A673 (cell line): Measurements from ENCODE around the gene SELENOV. TPM values are rescaled to one million over a fixed set of nuclear protein-coding genes. Genes with fewer than 3 reads are reported as not detected.

ENCODE experiments used
- BruUV-seq: library from RNA; stranded (reverse); fragments of 400-500 nt; replicated peaks from 2 replicates; lab custom pipeline; 2021; lab: Mats Ljungman, UMichigan
- CTCF ChIA-PET: fragments of 300-600 bp; sonication (Branson Sonifier 250); formaldehyde crosslinking; loops from one replicate; lab custom pipeline; 2022; ENCODE audit warnings: antibody characterized with exemption; lab: Charles Lee
- POLR2A ChIA-PET: fragments of 300-600 bp; sonication (Branson Sonifier 250); formaldehyde crosslinking; loops from one replicate; lab custom pipeline; 2022; ENCODE audit warnings: antibody characterized with exemption; ENCODE audit not compliant: low non-redundant PET; lab: Charles Lee
- DNase-seq: peaks from one replicate; pipeline ENCODE4 v3.0.0-alpha.2; 2015; ENCODE audit warnings: low spot score
- H3K27ac ChIP-seq: fragments of 200-600 bp; sonication (generic); 2 replicates; pipeline ENCODE4 v1.5.1; 2016; ENCODE audit warnings: mixed run types, low read depth, mild to moderate bottlenecking, mixed read lengths, antibody characterized with exemption, low read length; ENCODE audit not compliant: poor library complexity, severe bottlenecking
- H3K27me3 ChIP-seq: fragments of 200-600 bp; sonication (generic); replicated peaks from 2 replicates; pipeline ENCODE4 v1.6.1; 2017; ENCODE audit warnings: mixed run types, low read depth, mild to moderate bottlenecking, mixed read lengths, antibody characterized with exemption, low read length; ENCODE audit not compliant: insufficient read depth, poor library complexity
- H3K36me3 ChIP-seq: fragments of 200-600 bp; sonication (generic); 2 replicates; pipeline ENCODE4 v1.6.1; 2016; ENCODE audit warnings: mixed run types, mild to moderate bottlenecking, mixed read lengths, antibody characterized with exemption, low read length; ENCODE audit not compliant: insufficient read depth, poor library complexity, severe bottlenecking
- H3K4me1 ChIP-seq: fragments of 200-600 bp; sonication (generic); 2 replicates; pipeline ENCODE4 v1.6.1; 2017; ENCODE audit warnings: mixed run types, mild to moderate bottlenecking, mixed read lengths, antibody characterized with exemption, low read length; ENCODE audit not compliant: insufficient read depth, poor library complexity, severe bottlenecking
- H3K4me3 ChIP-seq: fragments of 200-600 bp; sonication (generic); 2 replicates; pipeline ENCODE4 v1.5.1; 2016; ENCODE audit warnings: low read depth, mixed run types, mild to moderate bottlenecking, mixed read lengths, low read length; ENCODE audit not compliant: poor library complexity, severe bottlenecking
- H3K9me3 ChIP-seq: fragments of 200-600 bp; sonication (generic); 2 replicates; pipeline ENCODE4 v1.6.1; 2016; ENCODE audit warnings: mixed run types, low read depth, mild to moderate bottlenecking, mixed read lengths, antibody characterized with exemption, low read length; ENCODE audit not compliant: poor library complexity, severe bottlenecking
- CTCF ChIP-seq: fragments of 300-800, 200-600 bp; sonication (generic); conservative IDR thresholded peaks from 2 replicates; pipeline ENCODE4 v1.5.1; 2017; ENCODE audit warnings: low read depth, mild to moderate bottlenecking, antibody characterized with exemption, low read length, moderate library complexity, mixed read lengths
- EZH2 ChIP-seq: fragments of 200-600 bp; sonication (generic); IDR thresholded peaks from 2 replicates; pipeline ENCODE4 v1.6.1; 2017; ENCODE audit warnings: borderline replicate concordance, low read depth, mild to moderate bottlenecking, mixed read lengths, antibody characterized with exemption, low read length; ENCODE audit not compliant: poor library complexity, severe bottlenecking
- intact Hi-C: fragments of 100-400 bp; cut with micrococcal nuclease; formaldehyde crosslinking; loops from one replicate; pipeline ENCODE4 v1.10.0; 2022; ENCODE audit not compliant: unreplicated experiment
- total RNA-seq: library from RNA; stranded (reverse); gene quantifications from 2 replicates; pipeline ENCODE4 v1.2.3, GENCODE V29; 2021

SELENOV gene
- total RNA-seq, 1 experiment from 2014 or later, result not detected

GRCh38 chr19:39544226-39544903, 29.4 kb downstream of the SELENOV start:
- peaks cover 10% of the 10 kb centered on the region for H3K27me3 ChIP-seq
- no peak overlapping the region for H3K27ac ChIP-seq
- BruUV-seq, result no TSS peak
- peaks cover 10% of the 10 kb centered on the region for H3K4me1 ChIP-seq
- no peaks in the 10 kb centered on the region for H3K9me3 ChIP-seq
- TF ChIP-seq CTCF, result no peak
- no peak for TF ChIP-seq EZH2
- H3K4me3 ChIP-seq, result no peak overlapping the region
- CTCF ChIA-PET, result no interaction called here
- no peak for DNase-seq
- POLR2A ChIA-PET, result no interaction called here
- H3K36me3 ChIP-seq, result no peaks in the 10 kb centered on the region
- intact Hi-C loops, result no loop called here

GRCh38 chr19:39544911-39545310, 30.0 kb downstream of the SELENOV start:
- H3K27ac ChIP-seq, result no peak overlapping the region
- no peaks in the 10 kb centered on the region for H3K36me3 ChIP-seq
- H3K4me1 ChIP-seq, result peaks cover 10% of the 10 kb centered on the region
- no peaks in the 10 kb centered on the region for H3K9me3 ChIP-seq
- no TSS peak for BruUV-seq
- DNase-seq, result no peak
- H3K27me3 ChIP-seq, result peaks cover 10% of the 10 kb centered on the region
- ChIA-PET POLR2A (no interaction called here), CTCF (no interaction called here)
- no peak overlapping the region for H3K4me3 ChIP-seq
- TF ChIP-seq EZH2, result no peak
- TF ChIP-seq CTCF, result no peak
- intact Hi-C loops, result no loop called here

- BruUV-seq, result no TSS peak
- intact Hi-C loops, result no loop called here
- peaks cover 10% of the 10 kb centered on the region for H3K4me1 ChIP-seq
- no peak overlapping the region for H3K4me3 ChIP-seq
- CTCF ChIA-PET, result no interaction called here
- no peak for TF ChIP-seq EZH2
- no peak for TF ChIP-seq CTCF
- DNase-seq, result no peak
- H3K9me3 ChIP-seq, result no peaks in the 10 kb centered on the region
- H3K27me3 ChIP-seq, result peaks cover 10% of the 10 kb centered on the region
- H3K36me3 ChIP-seq, result no peaks in the 10 kb centered on the region
- H3K27ac ChIP-seq, result no peak overlapping the region
- POLR2A ChIA-PET, result no interaction called here
Observed at GRCh38 chr19:39546599-39546998, 31.7 kb downstream of the SELENOV start.
